Kidney epithelial cell (primary cell): Measurements from ENCODE around the gene ADAP1. TPM values are rescaled to one million over a fixed set of nuclear protein-coding genes. Genes with fewer than 3 reads are reported as not detected.

Source experiments
- DNase-seq: peaks from one replicate; pipeline ENCODE4 v3.0.0-alpha.2; 2010; ENCODE audit warnings: low read depth
- H3K27me3 ChIP-seq: 2 replicates; pipeline ENCODE4 v1.6.0; 2011; ENCODE audit warnings: low read length; ENCODE audit not compliant: control insufficient read depth, insufficient read depth
- H3K36me3 ChIP-seq: 2 replicates; pipeline ENCODE4 v1.5.1; 2011; ENCODE audit warnings: low read length; ENCODE audit not compliant: control insufficient read depth, insufficient read depth
- H3K4me3 ChIP-seq: 2 replicates; pipeline ENCODE4 v1.5.1; 2011; ENCODE audit warnings: low read depth, mild to moderate bottlenecking, control low read depth, low read length
- CTCF ChIP-seq: IDR thresholded peaks from 2 replicates; pipeline ENCODE4 v1.5.1; 2011; ENCODE audit warnings: mild to moderate bottlenecking, moderate library complexity, low read length, control low read depth, inconsistent platforms; ENCODE audit not compliant: insufficient read depth, poor library complexity, severe bottlenecking
- total RNA-seq: library from RNA; depleted of rRNA; stranded (reverse); fragments of >200 nt; gene quantifications from 2 replicates; pipeline ENCODE4 v1.2.3, GENCODE V29; 2015

Gene ADAP1
- total RNA-seq, 1 donor from 2014 or later: 14.3 TPM

- DNase-seq: no peak
- H3K27me3 ChIP-seq: peaks cover 2% of the 10 kb centered on the region
- TF ChIP-seq CTCF: no peak
- H3K4me3 ChIP-seq: no peak overlapping the region
- H3K36me3 ChIP-seq: no peaks in the 10 kb centered on the region
Measured at GRCh38 chr7:930975-931758, 23.3 kb downstream of the ADAP1 start.

- Histone ChIP-seq H3K27me3 (peaks cover 2% of the 10 kb centered on the region), H3K36me3 (no peaks in the 10 kb centered on the region), H3K4me3 (no peak overlapping the region)
- no peak for DNase-seq
- TF ChIP-seq CTCF: no peak
Measured at GRCh38 chr7:929311-929711, 25.2 kb downstream of the ADAP1 start.

GRCh38 chr7:927031-927671 is 27.3 kb downstream of the ADAP1 start:
- no peak overlapping the region for H3K4me3 ChIP-seq
- TF ChIP-seq CTCF: no peak
- DNase-seq: no peak
- no peaks in the 10 kb centered on the region for H3K36me3 ChIP-seq
- H3K27me3 ChIP-seq: peaks cover 2% of the 10 kb centered on the region

GRCh38 chr7:926061-927030 is 28.1 kb downstream of the ADAP1 start:
- TF ChIP-seq CTCF: no peak
- DNase-seq: no peak
- Histone ChIP-seq H3K36me3 (no peaks in the 10 kb centered on the region), H3K27me3 (peaks cover 2% of the 10 kb centered on the region), H3K4me3 (no peak overlapping the region)

GRCh38 chr7:925601-926000 is 28.9 kb downstream of the ADAP1 start:
- H3K4me3 ChIP-seq: no peak overlapping the region
- TF ChIP-seq CTCF: no peak
- H3K36me3 ChIP-seq: no peaks in the 10 kb centered on the region
- peaks cover 2% of the 10 kb centered on the region for H3K27me3 ChIP-seq
- no peak for DNase-seq
